Ureter (tissue), 1 donor: ENCODE results near the gene SREK1. TPM values are rescaled to one million over a fixed set of nuclear protein-coding genes. Genes with fewer than 3 reads are reported as not detected.
"Not testable (repeated sequence)": the region's sequence is repeated elsewhere in the genome, so short reads cannot be mapped to it uniquely, and the experiment has no call there.

Source experiments
- DNase-seq: peaks from one replicate; pipeline ENCODE4 v3.0.0-alpha.2; 2020; ENCODE audit warnings: low spot score
- total RNA-seq: library from RNA; stranded (reverse); gene quantifications from one replicate; pipeline ENCODE4 v1.2.4, GENCODE V29; 2023
- donor health status: DM: yes; HTN: yes; CAD: no.

Gene SREK1
- total RNA-seq, 1 donor from 2014 or later = 98.0 TPM

- no peak for DNase-seq
Measured at GRCh38 chr5:66222455-66222854, 78.4 kb downstream of the SREK1 start.

GRCh38 chr5:66222896-66223295, 78.8 kb downstream of the SREK1 start:
- not testable (repeated sequence) for DNase-seq

GRCh38 chr5:66223637-66224036, 79.5 kb downstream of the SREK1 start:
- DNase-seq = no peak

GRCh38 chr5:66224274-66224673, 80.2 kb downstream of the SREK1 start:
- DNase-seq = no peak

- no peak for DNase-seq
Measured at GRCh38 chr5:66224773-66225553, 80.9 kb downstream of the SREK1 start.

- DNase-seq = no peak
Measured at GRCh38 chr5:66230551-66230950, 86.5 kb downstream of the SREK1 start.

GRCh38 chr5:66231508-66231907, 87.4 kb downstream of the SREK1 start:
- DNase-seq = no peak

- no peak for DNase-seq
Measured at GRCh38 chr5:66232275-66232674, 88.2 kb downstream of the SREK1 start.

GRCh38 chr5:66232706-66233445, 88.8 kb downstream of the SREK1 start:
- DNase-seq = no peak

Other genes with a start within 250 kb of the SREK1 start
- 101 TPM for gene ERBIN, start 217.7 kb upstream of the SREK1 start, total RNA-seq